NCI-H82 treated with DMSO at 0.1 percent for 48 hours (cell line): ENCODE results near the gene ZNF502.

ENCODE experiments used
- DNase-seq: peaks from one replicate; lab custom pipeline; 2025; ENCODE audit not compliant: unreplicated experiment; lab: John Stamatoyannopoulos, UW

Gene ZNF502

GRCh38 chr3:44764248-44764647 is 51.8 kb downstream of the ZNF502 start:
- no peak for DNase-seq

- DNase-seq, result no peak
Observed at GRCh38 chr3:44771424-44772098, 59.1 kb downstream of the ZNF502 start.

- DNase-seq, result no peak
Observed at GRCh38 chr3:44772099-44772442, 59.6 kb downstream of the ZNF502 start.
